Natural killer cell treated with Interleukin-12 subunit alpha and Interleukin-12 subunit beta and Interleukin-15 and Interleukin-18, amount 100 ng/mL, for 72 hours (primary cell): ENCODE results near the gene LDLRAD2. TPM values are rescaled to one million over a fixed set of nuclear protein-coding genes. Genes with fewer than 3 reads are reported as not detected.
A peak's percentile ranks its signal among the peaks of the same experiment; 100 is the strongest.
"Not testable (repeated sequence)": the region's sequence is repeated elsewhere in the genome, so short reads cannot be mapped to it uniquely, and the experiment has no call there.

Source experiments
- ATAC-seq, 2 donors: fragments of 150-1000 bp; cut with Tn5 transposase in 1 of 2; sonication (Bioruptor Pico), chemical (Tn5 transposase) in 1 of 2; 2 replicates each; pipeline ENCODE4 v1.10.0; 2021
- DNase-seq: peaks from one replicate; pipeline ENCODE4 v3.0.0; 2022; ENCODE audit warnings: low spot score
- H3K27ac Mint-ChIP-seq, 2 donors: 1 replicate in 1 of 2; 2 replicates in 1 of 2; pipeline ENCODE4 v1.8.0; 2022; ENCODE audit warnings: mixed read lengths in 2 of 2, mild to moderate bottlenecking in 1 of 2, moderate library complexity in 1 of 2
- H3K27me3 Mint-ChIP-seq, 2 donors: 1 replicate in 1 of 2; 2 replicates in 1 of 2; pipeline ENCODE4 v1.8.0; 2022; ENCODE audit warnings: mixed read lengths in 2 of 2
- H3K36me3 Mint-ChIP-seq: one replicate; pipeline ENCODE4 v1.8.0; 2022; ENCODE audit warnings: mixed read lengths
- H3K4me1 Mint-ChIP-seq, 2 donors: 1 replicate in 1 of 2; 2 replicates in 1 of 2; pipeline ENCODE4 v1.8.0; 2022; ENCODE audit warnings: low read depth in 2 of 2, mixed read lengths in 2 of 2, mild to moderate bottlenecking in 1 of 2
- H3K4me3 Mint-ChIP-seq: one replicate; pipeline ENCODE4 v1.8.0; 2022; ENCODE audit warnings: mixed read lengths
- H3K9me3 Mint-ChIP-seq: 2 replicates; pipeline ENCODE4 v1.8.0; 2022; ENCODE audit warnings: mixed read lengths
- total RNA-seq, 2 donors: library from RNA; stranded (reverse); gene quantifications; one replicate each; pipeline ENCODE4 v1.2.3, GENCODE V29; 2022

LDLRAD2 gene
- total RNA-seq: not detected

GRCh38 chr1:21811875-21812305, at the start of gene LDLRAD2:
Gene LDLRAD2 (plus strand): TSS chr1:21812265. CDS start chr1:21812452, 187 bp downstream.
- no peak within 1 kb of the TSS for H3K27ac Mint-ChIP-seq
- DNase-seq (no peak), ATAC-seq (no peak)
- H3K36me3 Mint-ChIP-seq: no peaks in the 10 kb centered on the region
- H3K4me1 Mint-ChIP-seq: peaks cover 7 to 10% of the 10 kb centered on the region in 2 donors
- peaks cover 4% of the 10 kb centered on the region for H3K9me3 Mint-ChIP-seq
- H3K27me3 Mint-ChIP-seq: peaks cover 4 to 8% of the 10 kb centered on the region in 2 donors
- H3K4me3 Mint-ChIP-seq: no peak within 1 kb of the TSS

DNA sequence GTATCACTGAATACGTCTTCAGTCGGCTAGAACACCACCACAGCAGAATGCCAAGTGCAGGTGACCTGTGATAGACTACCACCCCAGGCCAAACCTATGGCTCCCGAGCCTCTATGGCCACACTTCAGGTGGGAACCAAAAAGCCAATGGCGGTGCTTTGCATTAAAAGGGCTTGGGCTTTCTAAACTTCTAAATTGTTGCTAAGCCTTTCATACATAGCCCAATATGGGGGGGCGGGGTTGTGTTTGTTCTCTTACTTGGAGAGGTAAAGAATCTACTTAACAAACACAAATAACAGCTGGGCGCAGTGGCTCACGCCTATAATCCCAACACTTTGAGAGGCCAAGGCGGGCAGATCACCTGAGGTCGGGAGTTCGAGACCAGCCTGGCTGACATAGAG, 48.8 kb upstream of the LDLRAD2 start:
- Mint-ChIP-seq H3K4me3 (no peak overlapping the region), H3K27ac (peak overlapping the region; percentile 30 to 77), H3K36me3 (no peaks in the 10 kb centered on the region), H3K9me3 (no peaks in the 10 kb centered on the region), H3K27me3 (no peaks in the 10 kb centered on the region), H3K4me1 (peaks cover 39 to 51% of the 10 kb centered on the region in 2 donors)
- no peak for DNase-seq
- no peak for ATAC-seq

- H3K4me1 Mint-ChIP-seq: peaks cover 46 to 58% of the 10 kb centered on the region in 2 donors
These were observed 48.2 kb upstream of the LDLRAD2 start for GRCh38 chr1:21763694-21764419.

GRCh38 chr1:21764615-21765423, 47.2 kb upstream of the LDLRAD2 start:
- no peaks in the 10 kb centered on the region for H3K27me3 Mint-ChIP-seq
- H3K36me3 Mint-ChIP-seq: peaks cover 5% of the 10 kb centered on the region
- DNase-seq: no peak
- H3K4me1 Mint-ChIP-seq: peaks cover 43 to 57% of the 10 kb centered on the region in 2 donors
- peak overlapping the region in 1 of 2 donors; percentile 70 for H3K27ac Mint-ChIP-seq
- H3K4me3 Mint-ChIP-seq: no peak overlapping the region
- peaks cover 4% of the 10 kb centered on the region for H3K9me3 Mint-ChIP-seq
- peak in 1 of 2 donors; percentile 54 for ATAC-seq

More at GRCh38 chr1:21763694-21764419, 48.2 kb upstream of the LDLRAD2 start:
- H3K9me3 Mint-ChIP-seq: peaks cover 1% of the 10 kb centered on the region
- peak overlapping the region in 1 of 2 donors; percentile 77 for H3K27ac Mint-ChIP-seq
- no peak overlapping the region for H3K4me3 Mint-ChIP-seq
- peaks cover 2% of the 10 kb centered on the region for H3K36me3 Mint-ChIP-seq
- H3K27me3 Mint-ChIP-seq: no peaks in the 10 kb centered on the region
- ATAC-seq: no peak
- no peak for DNase-seq

DNA sequence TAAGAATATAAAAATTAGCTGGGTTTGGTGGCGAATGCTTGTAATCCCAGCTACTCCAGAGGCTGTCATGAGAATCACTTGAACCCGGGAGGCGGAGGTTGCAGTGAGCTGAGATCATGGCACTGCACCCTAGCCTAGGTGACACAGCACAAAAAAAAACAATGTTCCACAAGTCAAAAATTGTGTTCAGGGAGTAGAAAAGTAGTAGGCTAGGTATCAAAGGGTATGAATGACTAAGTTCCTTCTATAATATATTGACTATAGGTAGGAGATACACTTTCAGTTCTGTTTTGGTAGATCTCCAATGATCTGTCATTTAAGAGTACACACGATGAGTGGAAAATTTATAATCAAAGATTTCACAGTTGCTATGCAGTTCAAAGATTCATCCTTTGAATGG, 45.9 kb upstream of the LDLRAD2 start:
- Mint-ChIP-seq H3K4me3 (no peak overlapping the region), H3K4me1 (peaks cover 45 to 60% of the 10 kb centered on the region in 2 donors), H3K9me3 (peaks cover 4% of the 10 kb centered on the region), H3K27me3 (no peaks in the 10 kb centered on the region), H3K27ac (peak overlapping the region; percentile 7 to 70), H3K36me3 (peaks cover 5% of the 10 kb centered on the region)
- ATAC-seq: no peak
- DNase-seq: no peak

DNA sequence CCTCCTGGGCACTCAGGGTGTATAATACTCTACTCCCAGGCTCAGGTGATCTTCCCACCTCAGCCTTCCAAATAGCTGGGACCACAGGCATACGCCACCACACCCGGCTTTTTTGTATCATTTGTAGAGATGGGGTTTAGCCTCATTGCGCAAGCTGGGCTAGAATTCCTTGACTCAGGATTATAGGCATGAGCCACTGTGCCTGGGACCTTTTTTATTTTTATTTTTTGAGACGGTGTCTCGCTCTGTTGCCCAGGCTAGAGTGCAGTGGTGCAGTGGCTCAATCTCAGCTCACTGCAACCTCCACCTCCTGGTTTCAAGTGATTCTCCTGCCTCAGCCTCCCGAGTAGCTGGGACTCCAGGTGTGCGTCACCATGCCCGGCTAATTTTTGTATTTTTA, 45.0 kb upstream of the LDLRAD2 start:
- not testable (repeated sequence) for H3K9me3 Mint-ChIP-seq, ATAC-seq, H3K27me3 Mint-ChIP-seq, DNase-seq, H3K36me3 Mint-ChIP-seq, H3K4me3 Mint-ChIP-seq
- H3K4me1 Mint-ChIP-seq: peaks cover 41 to 55% of the 10 kb centered on the region in 2 donors
- peak overlapping the region; percentile 89 to 94 for H3K27ac Mint-ChIP-seq

GRCh38 chr1:21770201-21770600, 41.9 kb upstream of the LDLRAD2 start:
- ATAC-seq (no peak), DNase-seq (no peak)
- H3K4me3 Mint-ChIP-seq: peak overlapping the region; percentile 40
- peaks cover 37 to 42% of the 10 kb centered on the region in 2 donors for H3K4me1 Mint-ChIP-seq
- H3K27ac Mint-ChIP-seq: peak overlapping the region; percentile 89 to 94
- H3K36me3 Mint-ChIP-seq: peaks cover 5% of the 10 kb centered on the region
- H3K9me3 Mint-ChIP-seq: peaks cover 4% of the 10 kb centered on the region
- no peaks in the 10 kb centered on the region for H3K27me3 Mint-ChIP-seq

DNA sequence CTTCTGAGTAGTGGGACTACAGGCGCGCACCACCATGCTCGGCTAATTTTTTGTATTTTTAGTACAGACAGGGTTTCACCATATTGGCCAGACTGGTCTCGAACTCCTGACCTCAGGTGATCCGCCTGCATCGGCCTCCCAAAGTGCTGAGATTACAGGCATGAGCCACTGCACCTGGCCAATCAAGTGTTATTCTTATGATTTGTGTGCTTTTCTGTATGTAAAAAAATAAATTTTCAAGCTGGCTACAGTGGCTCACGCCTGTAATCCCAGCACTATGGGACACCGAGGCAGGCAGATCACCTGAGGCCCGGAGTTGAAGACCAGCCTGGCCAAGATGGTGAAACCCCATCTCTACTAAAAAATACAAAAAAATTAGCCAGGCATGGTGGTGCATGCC, 41.5 kb upstream of the LDLRAD2 start:
- H3K27me3 Mint-ChIP-seq, H3K9me3 Mint-ChIP-seq, H3K36me3 Mint-ChIP-seq, DNase-seq, ATAC-seq: not testable (repeated sequence)
- peak overlapping the region; percentile 89 to 94 for H3K27ac Mint-ChIP-seq
- H3K4me1 Mint-ChIP-seq: peaks cover 37 to 41% of the 10 kb centered on the region in 2 donors
- H3K4me3 Mint-ChIP-seq: peak overlapping the region; percentile 40

- not testable (repeated sequence) for ATAC-seq, H3K9me3 Mint-ChIP-seq, H3K36me3 Mint-ChIP-seq, H3K27me3 Mint-ChIP-seq, DNase-seq
- Mint-ChIP-seq H3K27ac (peak overlapping the region; percentile 68 to 84), H3K4me3 (peak overlapping the region; percentile 22), H3K4me1 (peaks cover 42 to 48% of the 10 kb centered on the region in 2 donors)
These were observed 40.4 kb upstream of the LDLRAD2 start for GRCh38 chr1:21771672-21772071.

DNA sequence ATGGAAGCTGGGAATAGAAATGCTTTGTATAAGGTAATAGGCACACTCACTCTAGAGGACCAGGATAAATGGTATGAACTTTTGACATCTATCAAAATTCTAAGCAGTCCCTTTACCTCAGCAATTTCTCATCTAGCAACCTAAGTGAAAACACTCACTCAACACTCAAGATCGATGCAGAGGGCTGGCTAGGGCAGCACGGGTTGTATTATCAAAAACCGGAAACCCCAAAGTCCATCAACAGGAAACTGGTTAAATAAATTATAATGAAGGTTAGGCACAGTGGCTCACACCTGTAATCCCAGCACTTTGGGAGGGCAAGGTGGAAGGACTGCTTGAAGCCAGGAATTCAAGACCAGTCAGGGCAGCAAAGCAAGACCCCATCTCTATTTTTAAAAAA, 38.5 kb upstream of the LDLRAD2 start:
- no peak for DNase-seq
- Mint-ChIP-seq H3K4me1 (peaks cover 49 to 56% of the 10 kb centered on the region in 2 donors), H3K27ac (peak overlapping the region; percentile 68 to 84), H3K27me3 (no peaks in the 10 kb centered on the region), H3K9me3 (peaks cover 4% of the 10 kb centered on the region), H3K4me3 (peak overlapping the region; percentile 73), H3K36me3 (peaks cover 5% of the 10 kb centered on the region)
- ATAC-seq: peak; percentile 59 to 69

DNA sequence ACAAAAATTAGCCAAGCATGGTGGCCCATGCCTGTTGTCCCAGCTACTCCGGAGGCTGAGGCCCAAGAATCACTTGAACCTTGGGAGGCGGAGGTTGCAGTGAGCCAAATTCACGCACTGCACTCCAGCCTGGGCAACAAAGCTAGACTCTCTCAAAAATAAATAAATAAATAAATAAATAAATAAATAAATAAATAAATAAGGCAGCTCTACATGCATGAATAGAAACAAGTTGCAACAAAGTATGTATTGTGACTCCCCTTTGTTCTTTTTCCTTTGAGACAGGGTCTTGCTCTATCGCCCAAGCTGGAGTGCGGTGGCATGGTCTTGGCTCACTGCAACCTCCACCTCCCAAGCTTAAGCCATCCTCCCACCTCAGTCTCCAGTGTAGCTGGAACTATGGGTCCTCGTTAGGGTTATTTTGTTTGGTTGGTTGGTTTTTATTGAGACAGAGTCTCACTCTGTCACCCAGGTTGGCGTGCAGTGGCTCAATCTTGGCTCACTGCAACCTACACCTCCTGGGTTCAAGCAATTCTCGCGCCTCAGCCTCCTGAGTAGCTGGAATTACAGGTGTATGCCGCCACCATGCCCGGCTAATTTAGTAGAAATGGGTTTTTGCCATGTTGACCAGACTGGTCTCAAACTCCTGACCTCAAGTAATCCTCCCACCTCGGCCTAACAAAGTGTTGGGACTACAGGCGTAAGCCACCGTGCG, 37.1 kb upstream of the LDLRAD2 start:
- Mint-ChIP-seq H3K4me1 (peaks cover 48 to 54% of the 10 kb centered on the region in 2 donors), H3K36me3 (peaks cover 4% of the 10 kb centered on the region), H3K4me3 (peak overlapping the region; percentile 73), H3K27me3 (no peaks in the 10 kb centered on the region), H3K27ac (peak overlapping the region; percentile 84 to 93), H3K9me3 (no peaks in the 10 kb centered on the region)
- ATAC-seq (no peak), DNase-seq (no peak)

DNA sequence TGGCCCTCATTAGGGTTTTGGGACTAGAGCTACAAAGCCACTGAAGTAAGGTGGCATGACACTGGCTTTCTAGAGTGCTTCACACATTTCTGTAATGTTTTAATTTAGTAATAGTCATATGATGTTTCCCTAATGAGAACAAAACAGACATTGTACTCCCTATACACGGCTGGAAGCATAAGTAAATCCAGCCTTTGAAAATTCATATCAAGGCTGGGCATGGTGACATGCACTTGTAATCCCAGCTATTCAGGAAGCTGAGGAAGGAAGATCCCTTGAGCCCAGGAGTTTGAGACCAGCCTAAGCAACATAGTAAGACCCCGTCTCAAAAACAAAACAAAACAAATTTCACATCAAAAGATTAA, 36.5 kb upstream of the LDLRAD2 start:
- Mint-ChIP-seq H3K27ac (peak overlapping the region; percentile 84 to 93), H3K4me1 (peaks cover 49 to 54% of the 10 kb centered on the region in 2 donors), H3K27me3 (no peaks in the 10 kb centered on the region), H3K9me3 (no peaks in the 10 kb centered on the region), H3K4me3 (peak overlapping the region; percentile 73), H3K36me3 (peaks cover 9% of the 10 kb centered on the region)
- no peak for ATAC-seq
- no peak for DNase-seq

DNA sequence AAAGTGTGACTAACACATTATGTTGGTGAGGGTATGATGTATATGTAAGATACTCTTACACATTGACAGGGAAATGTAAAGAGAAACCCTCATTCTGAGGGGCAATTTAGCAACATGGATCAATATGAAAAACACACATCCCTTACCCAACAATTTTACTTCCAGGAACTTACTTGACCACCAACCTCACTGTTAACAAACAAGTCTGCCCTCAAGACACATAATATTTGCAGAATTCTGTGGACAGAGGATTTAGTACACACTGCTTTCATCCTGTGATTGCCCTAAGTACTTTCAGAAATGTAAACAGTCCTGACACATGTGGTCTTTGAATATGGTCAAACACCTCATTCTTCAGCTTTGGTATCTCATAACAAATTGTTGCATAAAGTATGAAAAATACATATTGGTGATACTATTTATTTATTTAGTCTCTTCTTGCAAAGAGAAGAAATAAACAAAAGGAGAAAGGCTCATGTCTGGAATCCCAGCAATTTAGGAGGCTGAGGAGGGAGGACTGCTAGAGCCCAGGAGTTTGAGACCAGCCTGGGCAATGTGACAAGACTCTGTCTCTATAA, 36.0 kb upstream of the LDLRAD2 start:
- Mint-ChIP-seq H3K9me3 (no peaks in the 10 kb centered on the region), H3K4me1 (peaks cover 49 to 55% of the 10 kb centered on the region in 2 donors), H3K27me3 (no peaks in the 10 kb centered on the region), H3K36me3 (peaks cover 9% of the 10 kb centered on the region), H3K4me3 (peak overlapping the region; percentile 73), H3K27ac (peak overlapping the region; percentile 84 to 93)
- peak; percentile 73 to 88 for ATAC-seq
- DNase-seq: no peak
